Parathyroid adenoma (tissue), 2 donors: Measurements from ENCODE around the gene NKAIN2.

Experiments used
- H2AFZ ChIP-seq: fragments of 300-600 bp; sonication (generic); one replicate; pipeline ENCODE4 v1.7.0; 2017; ENCODE audit warnings: antibody characterized with exemption, mild to moderate bottlenecking
- H3K27ac ChIP-seq: fragments of 300-600 bp; sonication (generic); one replicate; pipeline ENCODE4 v1.7.0; 2017
- H3K27me3 ChIP-seq: fragments of 300-600 bp; sonication (generic); one replicate; pipeline ENCODE4 v1.7.0; 2017; ENCODE audit warnings: low read length; ENCODE audit not compliant: control insufficient read depth, insufficient read depth
- H3K36me3 ChIP-seq: fragments of 300-600 bp; sonication (generic); one replicate; pipeline ENCODE4 v1.7.0; 2017; ENCODE audit warnings: low read length; ENCODE audit not compliant: control insufficient read depth, insufficient read depth
- H3K4me1 ChIP-seq: fragments of 300-600 bp; sonication (generic); one replicate; pipeline ENCODE4 v1.7.0; 2017; ENCODE audit warnings: control low read depth
- H3K4me2 ChIP-seq: fragments of 300-600 bp; sonication (generic); one replicate; pipeline ENCODE4 v1.7.0; 2017; ENCODE audit warnings: low read length
- H3K4me3 ChIP-seq: fragments of 300-600 bp; sonication (generic); one replicate; pipeline ENCODE4 v1.7.0; 2017; ENCODE audit warnings: low read depth, low read length
- H3K79me2 ChIP-seq: fragments of 300-600 bp; sonication (generic); one replicate; pipeline ENCODE4 v1.7.0; 2017; ENCODE audit warnings: control low read depth
- H3K9ac ChIP-seq: fragments of 300-600 bp; sonication (generic); one replicate; pipeline ENCODE4 v1.7.0; 2017; ENCODE audit warnings: mild to moderate bottlenecking
- H3K9me3 ChIP-seq: fragments of 300-600 bp; sonication (generic); one replicate; pipeline ENCODE4 v1.7.0; 2017; ENCODE audit warnings: low read length; ENCODE audit not compliant: control insufficient read depth
- CTCF ChIP-seq: fragments of 300-600 bp; sonication (generic); IDR thresholded peaks from one replicate; pipeline ENCODE4 v1.7.0; 2017; ENCODE audit warnings: antibody characterized with exemption, mild to moderate bottlenecking
- donor health status: primary hyperparathyroidism.

Gene NKAIN2

GRCh38 chr6:123801067-123801466 lies 2.6 kb upstream of the NKAIN2 start:
- no peaks in the 10 kb centered on the region for H3K27me3 ChIP-seq

GRCh38 chr6:123802351-123802696 lies 1.3 kb upstream of the NKAIN2 start:
- Histone ChIP-seq H3K4me3 (no peak overlapping the region), H3K36me3 (no peaks in the 10 kb centered on the region), H3K27ac (no peak overlapping the region), H3K79me2 (no peaks in the 10 kb centered on the region), H3K9me3 (no peaks in the 10 kb centered on the region), H2AFZ (peak overlapping the region; percentile 90), H3K4me2 (no peak overlapping the region), H3K4me1 (no peaks in the 10 kb centered on the region), H3K9ac (no peak overlapping the region), H3K27me3 (no peaks in the 10 kb centered on the region)
- no peak for TF ChIP-seq CTCF

More at GRCh38 chr6:123801067-123801466, 2.6 kb upstream of the NKAIN2 start:
- no peak overlapping the region for H3K27ac ChIP-seq
- TF ChIP-seq CTCF: no peak
- H3K4me1 ChIP-seq: no peaks in the 10 kb centered on the region
- H3K4me3 ChIP-seq: no peak overlapping the region
- H3K36me3 ChIP-seq: no peaks in the 10 kb centered on the region
- H3K9me3 ChIP-seq: no peaks in the 10 kb centered on the region
- H3K9ac ChIP-seq: no peak overlapping the region
- H2AFZ ChIP-seq: no peak overlapping the region
- no peak overlapping the region for H3K4me2 ChIP-seq
- no peaks in the 10 kb centered on the region for H3K79me2 ChIP-seq

GRCh38 chr6:123802697-123803503 lies 765 bp upstream of the NKAIN2 start:
- Histone ChIP-seq H2AFZ (peak overlapping the region; percentile 90), H3K27ac (peak overlapping the region; percentile 12), H3K4me3 (peak overlapping the region; percentile 49), H3K4me1 (no peaks in the 10 kb centered on the region), H3K27me3 (no peaks in the 10 kb centered on the region), H3K9me3 (no peaks in the 10 kb centered on the region), H3K79me2 (no peaks in the 10 kb centered on the region), H3K4me2 (peak overlapping the region; percentile 85), H3K9ac (no peak overlapping the region), H3K36me3 (no peaks in the 10 kb centered on the region)
- TF ChIP-seq CTCF: peak; percentile 96

- TF ChIP-seq CTCF: no peak
- H3K79me2 ChIP-seq: no peaks in the 10 kb centered on the region
- peak overlapping the region; percentile 45 for H3K4me2 ChIP-seq
- H3K9me3 ChIP-seq: no peaks in the 10 kb centered on the region
- H3K4me3 ChIP-seq: no peak overlapping the region
- H3K27ac ChIP-seq: no peak overlapping the region
- no peaks in the 10 kb centered on the region for H3K4me1 ChIP-seq
- H2AFZ ChIP-seq: peak overlapping the region; percentile 34
- no peak overlapping the region for H3K9ac ChIP-seq
- no peaks in the 10 kb centered on the region for H3K27me3 ChIP-seq
- H3K36me3 ChIP-seq: no peaks in the 10 kb centered on the region
Observed at GRCh38 chr6:123804014-123804786, 535 bp downstream of the NKAIN2 start.
